Amygdala (tissue), 56 donors: ENCODE measurements around the gene TAX1BP1.
"Not testable (repeated sequence)": the region's sequence is repeated elsewhere in the genome, so short reads cannot be mapped to it uniquely, and the experiment has no call there.

Source experiments
- DNase-seq, 56 donors: peaks; one replicate each; lab custom pipeline; 2025; lab: John Stamatoyannopoulos, UW

Gene TAX1BP1

GRCh38 chr7:27737178-27737577, 2.8 kb upstream of the TAX1BP1 start:
- no peak for DNase-seq

DNA sequence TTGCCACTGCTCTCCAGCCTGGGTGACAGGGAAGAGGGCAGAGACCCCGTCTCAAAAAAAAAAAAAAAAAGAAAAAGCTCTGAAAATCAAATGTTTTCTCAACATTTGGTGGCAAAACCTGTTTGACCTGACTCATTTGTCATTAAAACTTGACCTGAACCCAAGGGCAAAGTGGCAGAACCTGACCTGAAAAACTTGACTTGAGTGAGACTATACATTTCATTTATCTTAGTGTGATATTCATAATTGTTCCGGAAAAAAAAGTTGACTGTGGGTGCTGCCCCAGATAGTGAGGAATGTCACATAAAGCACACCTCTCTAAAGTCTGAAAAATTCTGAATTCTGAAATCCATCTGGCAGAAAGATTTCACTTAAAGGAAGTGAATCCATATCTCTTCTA, 2.3 kb upstream of the TAX1BP1 start:
- DNase-seq = no peak

GRCh38 chr7:27739301-27739908, 557 bp upstream of the TAX1BP1 start:
- DNase-seq = peak in 4 of 56 donors; percentile 38 to 55 (median 48)

GRCh38 chr7:27740449-27741086, 606 bp downstream of the TAX1BP1 start:
- DNase-seq = peak in 53 of 56 donors; percentile 6 to 78 (median 57)

- not testable (repeated sequence) for DNase-seq
These were observed 2.2 kb downstream of the TAX1BP1 start for GRCh38 chr7:27742091-27742710.

DNA sequence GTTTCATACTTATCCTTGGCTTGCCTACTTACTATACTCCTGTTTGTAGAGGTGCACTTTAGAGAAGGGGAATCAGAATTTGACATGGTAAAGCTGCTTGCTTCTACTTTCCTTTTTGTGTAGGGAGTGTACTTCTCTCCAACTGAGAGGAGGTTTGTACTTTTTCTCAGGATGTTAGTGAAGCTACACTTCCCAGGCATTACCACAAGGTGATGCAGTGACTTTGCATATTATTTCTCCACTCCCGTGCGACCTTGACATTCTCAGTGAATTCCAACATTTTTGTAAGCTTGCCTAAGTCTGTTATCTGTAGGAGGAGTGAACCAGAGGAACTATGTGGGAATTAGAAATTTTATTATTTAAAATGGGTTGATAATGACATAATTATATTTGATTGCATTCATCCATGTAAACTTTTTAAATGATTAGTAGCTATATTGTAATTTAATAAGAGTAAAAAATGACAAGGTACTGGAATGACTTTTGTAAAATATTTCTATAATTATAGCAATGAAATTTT, 5.2 kb downstream of the TAX1BP1 start:
- no peak for DNase-seq

GRCh38 chr7:27746486-27746885, 6.5 kb downstream of the TAX1BP1 start:
- DNase-seq = no peak

GRCh38 chr7:27746978-27747377, 7.0 kb downstream of the TAX1BP1 start:
- DNase-seq = no peak

DNA sequence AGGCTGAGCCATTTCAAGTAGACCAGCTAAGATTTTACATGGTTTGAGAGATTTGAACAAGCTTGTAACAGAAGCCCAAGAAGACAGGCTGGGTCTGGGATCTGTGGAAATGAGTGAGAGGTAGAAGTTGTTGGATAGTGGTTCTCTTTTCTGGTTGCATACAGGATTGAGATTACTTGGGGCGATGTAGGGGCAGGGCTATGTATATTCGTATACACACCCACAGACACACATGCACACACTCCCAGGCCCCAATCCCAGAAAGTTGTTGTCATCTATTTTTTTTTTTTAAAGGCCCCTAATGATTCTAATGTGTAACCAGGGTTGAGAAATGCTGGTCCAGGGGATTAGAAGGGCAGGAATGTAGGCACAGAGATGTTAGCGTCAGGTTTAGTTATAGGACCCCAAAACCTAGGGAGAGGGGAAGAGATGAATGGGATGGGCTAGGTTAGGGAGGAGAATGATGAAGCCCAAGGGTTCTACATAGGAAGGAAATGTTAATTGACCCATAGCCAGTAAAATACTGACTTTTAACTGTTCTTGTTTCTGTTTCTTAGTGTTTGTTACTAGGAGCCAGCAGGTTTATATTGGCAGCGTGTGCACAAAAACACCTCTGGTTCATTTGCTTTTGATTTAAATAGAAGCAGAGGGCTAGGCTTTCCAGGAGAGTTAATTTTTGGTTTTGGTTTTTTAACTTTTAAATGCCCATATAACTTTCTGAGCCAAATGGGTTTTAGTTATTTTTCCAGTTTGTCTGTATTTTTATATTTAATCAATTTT, 7.8 kb downstream of the TAX1BP1 start:
- no peak for DNase-seq

- no peak for DNase-seq
These were observed 10.4 kb downstream of the TAX1BP1 start for GRCh38 chr7:27750316-27750715.

- DNase-seq = no peak
These were observed 12.1 kb downstream of the TAX1BP1 start for GRCh38 chr7:27751888-27752660.

- no peak for DNase-seq
These were observed 13.9 kb downstream of the TAX1BP1 start for GRCh38 chr7:27753863-27754262.

DNA sequence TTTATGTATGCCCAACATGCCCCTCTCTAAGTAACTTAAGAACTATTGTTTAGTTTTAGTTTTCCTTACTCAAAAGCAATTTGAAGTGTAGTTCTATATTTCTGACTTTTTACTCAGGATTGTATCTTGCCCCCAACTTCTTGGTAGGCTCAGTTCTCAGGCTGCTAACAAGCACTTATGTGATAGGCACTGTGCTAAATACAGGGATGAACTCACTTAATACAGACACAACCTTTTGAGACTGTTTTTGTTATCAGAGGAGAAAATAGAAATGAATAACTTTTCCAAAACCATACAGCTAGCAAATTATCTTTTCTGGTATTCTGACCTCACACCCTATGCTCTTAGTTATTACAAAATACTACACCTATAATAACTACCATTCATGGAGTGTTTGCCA, 16.3 kb downstream of the TAX1BP1 start:
- no peak for DNase-seq

- no peak for DNase-seq
These were observed 19.5 kb downstream of the TAX1BP1 start for GRCh38 chr7:27759491-27759890.

DNA sequence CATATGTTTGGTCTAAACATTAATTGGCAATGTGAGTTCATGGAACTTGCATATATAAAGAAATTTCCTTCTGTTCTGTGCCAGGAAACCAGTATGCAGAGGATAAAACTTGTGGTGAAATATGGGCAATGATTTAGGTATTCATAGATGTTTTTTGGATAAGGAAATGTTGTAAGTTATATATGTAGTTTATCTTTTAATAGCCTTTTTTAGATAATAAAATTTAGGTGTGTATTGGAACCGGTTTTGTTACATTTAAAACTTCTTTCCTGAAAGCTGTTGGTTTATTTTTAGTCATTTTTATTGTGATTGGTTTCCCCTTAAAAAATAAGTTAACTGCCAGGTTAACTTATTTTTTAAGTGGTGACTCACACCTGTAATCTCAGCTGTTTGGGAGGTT, 22.1 kb downstream of the TAX1BP1 start:
- DNase-seq = no peak

- no peak for DNase-seq
These were observed 24.1 kb downstream of the TAX1BP1 start for GRCh38 chr7:27763983-27764508.

DNA sequence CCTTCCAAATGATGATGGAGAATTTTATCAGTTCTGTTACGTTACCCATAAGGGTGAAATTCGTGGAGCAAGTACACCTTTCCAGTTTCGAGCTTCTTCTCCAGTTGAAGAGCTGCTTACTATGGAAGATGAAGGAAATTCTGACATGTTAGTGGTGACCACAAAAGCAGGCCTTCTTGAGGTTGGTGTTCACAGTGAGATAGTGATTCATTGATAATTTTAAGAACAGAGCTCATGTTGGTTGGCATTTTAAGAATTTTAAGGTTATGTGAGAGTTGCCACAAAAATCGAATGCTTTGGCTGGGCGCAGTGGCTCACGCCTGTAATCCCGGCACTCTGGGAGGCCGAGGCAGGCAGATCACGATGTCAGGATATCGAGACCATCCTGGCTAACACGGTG, 25.9 kb downstream of the TAX1BP1 start:
- DNase-seq = no peak

GRCh38 chr7:27767374-27767773, 27.4 kb downstream of the TAX1BP1 start:
- DNase-seq = no peak

- DNase-seq = no peak
These were observed 31.1 kb downstream of the TAX1BP1 start for GRCh38 chr7:27771111-27771510.

GRCh38 chr7:27774717-27775328, 34.9 kb downstream of the TAX1BP1 start:
- DNase-seq = no peak
